ENCODE results near the gene CYP4F22.

GRCh38 chr19:15517778-15518177 is 9.5 kb downstream of the CYP4F22 start:
- TF ChIP-seq EZH2 (IDR thresholded peaks at IDR 0.05; ENCODE audit: insufficient read depth, poor library complexity, severe bottlenecking) (no peak), EZH2phosphoT487 (IDR thresholded peaks at IDR 0.05; ENCODE audit: insufficient read depth, low read depth) (no peak)

Data from GM23248 (cell line).